GM23338 (cell line): ENCODE data around the gene PHF1. TPM values are rescaled to one million over a fixed set of nuclear protein-coding genes. Genes with fewer than 3 reads are reported as not detected.
A peak's percentile ranks its signal among the peaks of the same experiment; 100 is the strongest.

Source experiments
- ATAC-seq: fragments of 200-7000 bp; cut with Tn5 transposase; 3 replicates; pipeline ENCODE4 v1.9.1; 2020
- DNase-seq: peaks from one replicate; pipeline ENCODE4 v3.0.0-alpha.2; 2015; ENCODE audit warnings: low spot score
- H2AFZ ChIP-seq: fragments of 200-600 bp; sonication (generic); 2 replicates; pipeline ENCODE4 v1.8.0; 2016; ENCODE audit warnings: antibody characterized with exemption, mild to moderate bottlenecking, moderate library complexity
- H3F3A ChIP-seq: fragments of 200-600 bp; sonication (generic); replicated peaks from 2 replicates; pipeline ENCODE4 v1.8.0; 2017; ENCODE audit warnings: antibody characterized with exemption, mixed run types, low read depth
- H3K27ac ChIP-seq: fragments of 200-600 bp; sonication (generic); 2 replicates; pipeline ENCODE4 v1.6.1; 2016; ENCODE audit warnings: low read depth
- H3K27me3 ChIP-seq: fragments of 200-600 bp; sonication (generic); 2 replicates; pipeline ENCODE4 v1.8.0; 2016; ENCODE audit warnings: mild to moderate bottlenecking, mixed run types, moderate library complexity; ENCODE audit not compliant: insufficient read depth
- H3K36me3 ChIP-seq: fragments of 200-600 bp; sonication (generic); 2 replicates; pipeline ENCODE4 v1.8.0; 2016; ENCODE audit warnings: mild to moderate bottlenecking; ENCODE audit not compliant: insufficient read depth
- H3K4me1 ChIP-seq: fragments of 200-600 bp; sonication (generic); 2 replicates; pipeline ENCODE4 v1.8.0; 2016; ENCODE audit warnings: mild to moderate bottlenecking, moderate library complexity; ENCODE audit not compliant: insufficient read depth
- H3K4me2 ChIP-seq: fragments of 200-600 bp; sonication (generic); 2 replicates; pipeline ENCODE4 v1.7.1; 2017; ENCODE audit warnings: mixed run types
- H3K4me3 ChIP-seq: fragments of 200-600 bp; sonication (generic); 2 replicates; pipeline ENCODE4 v1.6.1; 2016; ENCODE audit warnings: mixed run types
- H3K79me2 ChIP-seq: fragments of 200-600 bp; sonication (generic); replicated peaks from 2 replicates; pipeline ENCODE4 v1.8.0; 2017; ENCODE audit warnings: mild to moderate bottlenecking; ENCODE audit not compliant: insufficient read depth
- H3K9me2 ChIP-seq: fragments of 200-600 bp; sonication (generic); 2 replicates; pipeline ENCODE4 v1.8.0; 2017; ENCODE audit not compliant: insufficient read depth
- H4K20me1 ChIP-seq: fragments of 200-600 bp; sonication (generic); replicated peaks from 2 replicates; pipeline ENCODE4 v1.8.0; 2017; ENCODE audit warnings: mild to moderate bottlenecking; ENCODE audit not compliant: insufficient read depth
- H3K27ac Mint-ChIP-seq: 2 replicates; pipeline ENCODE4 v1.8.0; 2020; ENCODE audit warnings: inconsistent platforms, mild to moderate bottlenecking, moderate library complexity, mixed read lengths
- H3K27me3 Mint-ChIP-seq: 3 replicates; pipeline ENCODE4 v1.8.0; 2022; ENCODE audit warnings: low read depth, mild to moderate bottlenecking, moderate library complexity, mixed read lengths, inconsistent platforms; ENCODE audit not compliant: insufficient read depth, poor library complexity
- H3K36me3 Mint-ChIP-seq: 3 replicates; pipeline ENCODE4 v1.8.0; 2021; ENCODE audit warnings: low read depth, mild to moderate bottlenecking, inconsistent platforms, moderate library complexity, mixed read lengths
- H3K4me1 Mint-ChIP-seq: 3 replicates; pipeline ENCODE4 v1.8.0; 2020; ENCODE audit warnings: mild to moderate bottlenecking, inconsistent platforms, mixed read lengths
- H3K4me3 Mint-ChIP-seq: 3 replicates; pipeline ENCODE4 v1.8.0; 2021; ENCODE audit warnings: moderate library complexity, mild to moderate bottlenecking, inconsistent platforms, mixed read lengths
- H3K9me3 Mint-ChIP-seq: 3 replicates; pipeline ENCODE4 v1.8.0; 2020; ENCODE audit warnings: moderate library complexity, mild to moderate bottlenecking, inconsistent platforms, mixed read lengths
- CREB1 ChIP-seq: fragments of 250-450 bp; sonication (Bioruptor Pico); IDR thresholded peaks from 2 replicates; pipeline ENCODE4 v1.5.0; 2020; ENCODE audit warnings: low read depth, mild to moderate bottlenecking, moderate library complexity
- EZH2 ChIP-seq: fragments of 200-600 bp; sonication (generic); IDR thresholded peaks from one replicate; pipeline ENCODE4 v1.8.0; 2017; ENCODE audit warnings: antibody characterized with exemption, mild to moderate bottlenecking, low read depth; ENCODE audit not compliant: unreplicated experiment
- POLR2AphosphoS5 ChIP-seq: IDR thresholded peaks from 2 replicates; pipeline ENCODE4 v1.6.1; 2016; ENCODE audit warnings: antibody characterized with exemption, low read depth
- STAT1 ChIP-seq: IDR thresholded peaks from one replicate; pipeline ENCODE4 v1.6.1; 2016; ENCODE audit warnings: antibody characterized with exemption; ENCODE audit not compliant: unreplicated experiment
- ZNF114 ChIP-seq: fragments of 250-450 bp; sonication (Bioruptor Pico); IDR thresholded peaks from 2 replicates; pipeline ENCODE4 v1.5.0; 2020; ENCODE audit warnings: mild to moderate bottlenecking, moderate library complexity
- ZNF331 ChIP-seq: fragments of 250-450 bp; sonication (Bioruptor Pico); IDR thresholded peaks from 2 replicates; pipeline ENCODE4 v1.5.0; 2020; ENCODE audit warnings: low read depth, mild to moderate bottlenecking, moderate library complexity
- polyA plus RNA-seq: library from polyadenylated mRNA; unstranded; fragments of >200 nt; fragmentation: Nextera tagmentation; extraction: Ambion mirVana; gene quantifications from 2 replicates; pipeline ENCODE4 v1.2.1, GENCODE V29; 2016
- total RNA-seq: library from RNA; depleted of rRNA; stranded (reverse); fragments of >200 nt; shearing (Covaris generic); gene quantifications from 2 replicates; pipeline ENCODE4 v1.2.3, GENCODE V29; 2014
- TF ChIP-seq, protein P1 (sequence below): IDR thresholded peaks from 2 replicates; pipeline ENCODE4 v1.6.1; 2016; ENCODE audit warnings: antibody characterized with exemption
- TF ChIP-seq, protein P2 (sequence below), 2 experiments: fragments of 200-600 bp in 1 of 2; sonication (generic) in 1 of 2; conservative IDR thresholded peaks; 2 replicates each; pipeline versions ENCODE4 v1.5.1 to v1.6.1; 2016 to 2017; ENCODE audit warnings: antibody characterized with exemption in 2 of 2, low read depth in 2 of 2, mild to moderate bottlenecking in 2 of 2, moderate library complexity in 1 of 2
- TF ChIP-seq, protein P3 (sequence below): fragments of 250-450 bp; sonication (Bioruptor Pico); IDR thresholded peaks from 2 replicates; pipeline ENCODE4 v1.5.0; 2020; ENCODE audit warnings: mild to moderate bottlenecking, moderate library complexity

The PHF1 gene
- total and polyA plus RNA-seq, 2 experiments from 2014 or later = 29.4 to 46.7 TPM

DNA sequence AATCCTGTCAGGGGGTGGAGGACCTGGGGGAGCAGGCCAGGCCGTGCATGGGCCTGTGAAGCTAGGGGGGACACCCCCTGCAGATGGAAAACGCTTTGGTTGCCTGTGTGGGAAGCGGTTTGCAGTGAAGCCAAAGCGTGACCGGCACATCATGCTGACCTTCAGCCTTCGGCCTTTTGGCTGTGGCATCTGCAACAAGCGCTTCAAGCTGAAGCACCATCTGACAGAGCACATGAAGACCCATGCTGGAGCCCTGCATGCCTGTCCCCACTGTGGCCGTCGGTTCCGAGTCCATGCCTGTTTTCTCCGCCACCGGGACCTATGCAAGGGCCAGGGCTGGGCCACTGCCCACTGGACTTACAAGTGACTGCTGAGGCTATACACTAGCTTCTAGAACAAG lies 45.3 kb downstream of the PHF1 start:
- no peak overlapping the region for H2AFZ ChIP-seq
- H3K27ac ChIP-seq = no peak overlapping the region
- H3K4me3 Mint-ChIP-seq = peak overlapping the region; percentile 97; the same call in 2 of the 3 replicates
- H3K27me3 Mint-ChIP-seq = peaks cover 20% of the 10 kb centered on the region
- no peaks in the 10 kb centered on the region for H3K9me2 ChIP-seq
- H3K4me1 ChIP-seq = peaks cover 4% of the 10 kb centered on the region; the same call in 1 of the 2 replicates
- H3F3A ChIP-seq = peaks cover 8% of the 10 kb centered on the region
- H3K27me3 ChIP-seq = no peaks in the 10 kb centered on the region
- H4K20me1 ChIP-seq = no peaks in the 10 kb centered on the region; the same call in 1 of the 2 replicates
- TF ChIP-seq ZNF331 (CRISPR knock-in tag) (no peak), STAT1 (no peak), CREB1 (CRISPR knock-in tag) (no peak), POLR2AphosphoS5 (no peak), ZNF114 (CRISPR knock-in tag) (no peak), EZH2 (no peak)
- TF ChIP-seq, protein P1, sequence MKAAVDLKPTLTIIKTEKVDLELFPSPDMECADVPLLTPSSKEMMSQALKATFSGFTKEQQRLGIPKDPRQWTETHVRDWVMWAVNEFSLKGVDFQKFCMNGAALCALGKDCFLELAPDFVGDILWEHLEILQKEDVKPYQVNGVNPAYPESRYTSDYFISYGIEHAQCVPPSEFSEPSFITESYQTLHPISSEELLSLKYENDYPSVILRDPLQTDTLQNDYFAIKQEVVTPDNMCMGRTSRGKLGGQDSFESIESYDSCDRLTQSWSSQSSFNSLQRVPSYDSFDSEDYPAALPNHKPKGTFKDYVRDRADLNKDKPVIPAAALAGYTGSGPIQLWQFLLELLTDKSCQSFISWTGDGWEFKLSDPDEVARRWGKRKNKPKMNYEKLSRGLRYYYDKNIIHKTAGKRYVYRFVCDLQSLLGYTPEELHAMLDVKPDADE = no peak
- TF ChIP-seq, protein P2, sequence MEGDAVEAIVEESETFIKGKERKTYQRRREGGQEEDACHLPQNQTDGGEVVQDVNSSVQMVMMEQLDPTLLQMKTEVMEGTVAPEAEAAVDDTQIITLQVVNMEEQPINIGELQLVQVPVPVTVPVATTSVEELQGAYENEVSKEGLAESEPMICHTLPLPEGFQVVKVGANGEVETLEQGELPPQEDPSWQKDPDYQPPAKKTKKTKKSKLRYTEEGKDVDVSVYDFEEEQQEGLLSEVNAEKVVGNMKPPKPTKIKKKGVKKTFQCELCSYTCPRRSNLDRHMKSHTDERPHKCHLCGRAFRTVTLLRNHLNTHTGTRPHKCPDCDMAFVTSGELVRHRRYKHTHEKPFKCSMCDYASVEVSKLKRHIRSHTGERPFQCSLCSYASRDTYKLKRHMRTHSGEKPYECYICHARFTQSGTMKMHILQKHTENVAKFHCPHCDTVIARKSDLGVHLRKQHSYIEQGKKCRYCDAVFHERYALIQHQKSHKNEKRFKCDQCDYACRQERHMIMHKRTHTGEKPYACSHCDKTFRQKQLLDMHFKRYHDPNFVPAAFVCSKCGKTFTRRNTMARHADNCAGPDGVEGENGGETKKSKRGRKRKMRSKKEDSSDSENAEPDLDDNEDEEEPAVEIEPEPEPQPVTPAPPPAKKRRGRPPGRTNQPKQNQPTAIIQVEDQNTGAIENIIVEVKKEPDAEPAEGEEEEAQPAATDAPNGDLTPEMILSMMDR (conservative IDR thresholded peaks at IDR 0.05; ENCODE audit: low read depth in 2 of 2) = no peak
- TF ChIP-seq, protein P3, sequence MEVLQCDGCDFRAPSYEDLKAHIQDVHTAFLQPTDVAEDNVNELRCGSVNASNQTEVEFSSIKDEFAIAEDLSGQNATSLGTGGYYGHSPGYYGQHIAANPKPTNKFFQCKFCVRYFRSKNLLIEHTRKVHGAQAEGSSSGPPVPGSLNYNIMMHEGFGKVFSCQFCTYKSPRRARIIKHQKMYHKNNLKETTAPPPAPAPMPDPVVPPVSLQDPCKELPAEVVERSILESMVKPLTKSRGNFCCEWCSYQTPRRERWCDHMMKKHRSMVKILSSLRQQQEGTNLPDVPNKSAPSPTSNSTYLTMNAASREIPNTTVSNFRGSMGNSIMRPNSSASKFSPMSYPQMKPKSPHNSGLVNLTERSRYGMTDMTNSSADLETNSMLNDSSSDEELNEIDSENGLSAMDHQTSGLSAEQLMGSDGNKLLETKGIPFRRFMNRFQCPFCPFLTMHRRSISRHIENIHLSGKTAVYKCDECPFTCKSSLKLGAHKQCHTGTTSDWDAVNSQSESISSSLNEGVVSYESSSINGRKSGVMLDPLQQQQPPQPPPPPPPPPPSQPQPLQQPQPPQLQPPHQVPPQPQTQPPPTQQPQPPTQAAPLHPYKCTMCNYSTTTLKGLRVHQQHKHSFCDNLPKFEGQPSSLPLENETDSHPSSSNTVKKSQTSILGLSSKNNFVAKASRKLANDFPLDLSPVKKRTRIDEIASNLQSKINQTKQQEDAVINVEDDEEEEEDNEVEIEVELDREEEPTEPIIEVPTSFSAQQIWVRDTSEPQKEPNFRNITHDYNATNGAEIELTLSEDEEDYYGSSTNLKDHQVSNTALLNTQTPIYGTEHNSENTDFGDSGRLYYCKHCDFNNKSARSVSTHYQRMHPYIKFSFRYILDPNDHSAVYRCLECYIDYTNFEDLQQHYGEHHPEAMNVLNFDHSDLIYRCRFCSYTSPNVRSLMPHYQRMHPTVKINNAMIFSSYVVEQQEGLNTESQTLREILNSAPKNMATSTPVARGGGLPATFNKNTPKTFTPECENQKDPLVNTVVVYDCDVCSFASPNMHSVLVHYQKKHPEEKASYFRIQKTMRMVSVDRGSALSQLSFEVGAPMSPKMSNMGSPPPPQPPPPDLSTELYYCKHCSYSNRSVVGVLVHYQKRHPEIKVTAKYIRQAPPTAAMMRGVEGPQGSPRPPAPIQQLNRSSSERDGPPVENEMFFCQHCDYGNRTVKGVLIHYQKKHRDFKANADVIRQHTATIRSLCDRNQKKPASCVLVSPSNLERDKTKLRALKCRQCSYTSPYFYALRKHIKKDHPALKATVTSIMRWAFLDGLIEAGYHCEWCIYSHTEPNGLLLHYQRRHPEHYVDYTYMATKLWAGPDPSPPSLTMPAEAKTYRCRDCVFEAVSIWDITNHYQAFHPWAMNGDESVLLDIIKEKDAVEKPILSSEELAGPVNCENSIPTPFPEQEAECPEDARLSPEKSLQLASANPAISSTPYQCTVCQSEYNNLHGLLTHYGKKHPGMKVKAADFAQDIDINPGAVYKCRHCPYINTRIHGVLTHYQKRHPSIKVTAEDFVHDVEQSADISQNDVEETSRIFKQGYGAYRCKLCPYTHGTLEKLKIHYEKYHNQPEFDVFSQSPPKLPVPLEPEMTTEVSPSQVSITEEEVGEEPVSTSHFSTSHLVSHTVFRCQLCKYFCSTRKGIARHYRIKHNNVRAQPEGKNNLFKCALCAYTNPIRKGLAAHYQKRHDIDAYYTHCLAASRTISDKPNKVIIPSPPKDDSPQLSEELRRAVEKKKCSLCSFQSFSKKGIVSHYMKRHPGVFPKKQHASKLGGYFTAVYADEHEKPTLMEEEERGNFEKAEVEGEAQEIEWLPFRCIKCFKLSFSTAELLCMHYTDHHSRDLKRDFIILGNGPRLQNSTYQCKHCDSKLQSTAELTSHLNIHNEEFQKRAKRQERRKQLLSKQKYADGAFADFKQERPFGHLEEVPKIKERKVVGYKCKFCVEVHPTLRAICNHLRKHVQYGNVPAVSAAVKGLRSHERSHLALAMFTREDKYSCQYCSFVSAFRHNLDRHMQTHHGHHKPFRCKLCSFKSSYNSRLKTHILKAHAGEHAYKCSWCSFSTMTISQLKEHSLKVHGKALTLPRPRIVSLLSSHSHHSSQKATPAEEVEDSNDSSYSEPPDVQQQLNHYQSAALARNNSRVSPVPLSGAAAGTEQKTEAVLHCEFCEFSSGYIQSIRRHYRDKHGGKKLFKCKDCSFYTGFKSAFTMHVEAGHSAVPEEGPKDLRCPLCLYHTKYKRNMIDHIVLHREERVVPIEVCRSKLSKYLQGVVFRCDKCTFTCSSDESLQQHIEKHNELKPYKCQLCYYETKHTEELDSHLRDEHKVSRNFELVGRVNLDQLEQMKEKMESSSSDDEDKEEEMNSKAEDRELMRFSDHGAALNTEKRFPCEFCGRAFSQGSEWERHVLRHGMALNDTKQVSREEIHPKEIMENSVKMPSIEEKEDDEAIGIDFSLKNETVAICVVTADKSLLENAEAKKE (CRISPR knock-in tag) = no peak
- no peaks in the 10 kb centered on the region for H3K36me3 ChIP-seq
- ATAC-seq (no peak), DNase-seq (no peak)
- peaks cover 18% of the 10 kb centered on the region for H3K4me1 Mint-ChIP-seq
- H3K36me3 Mint-ChIP-seq = peaks cover 45% of the 10 kb centered on the region
- H3K9me3 Mint-ChIP-seq = peaks cover 7% of the 10 kb centered on the region; the same call in 2 of the 3 replicates
- H3K4me3 ChIP-seq = no peak overlapping the region
- peaks cover 14% of the 10 kb centered on the region for H3K79me2 ChIP-seq
- H3K27ac Mint-ChIP-seq = no peak overlapping the region
- H3K4me2 ChIP-seq = no peak overlapping the region
